GM19043 (cell line): ENCODE data around the gene SLC2A13.
"Not testable (repeated sequence)": the region's sequence is repeated elsewhere in the genome, so short reads cannot be mapped to it uniquely, and the experiment has no call there.

Experiments used
- ATAC-seq: cut with Tn5 transposase; IDR thresholded peaks from one replicate; pipeline ENCODE4 v1.9.1; 2021; ENCODE audit warnings: low read depth; ENCODE audit not compliant: unreplicated experiment

The SLC2A13 gene

DNA sequence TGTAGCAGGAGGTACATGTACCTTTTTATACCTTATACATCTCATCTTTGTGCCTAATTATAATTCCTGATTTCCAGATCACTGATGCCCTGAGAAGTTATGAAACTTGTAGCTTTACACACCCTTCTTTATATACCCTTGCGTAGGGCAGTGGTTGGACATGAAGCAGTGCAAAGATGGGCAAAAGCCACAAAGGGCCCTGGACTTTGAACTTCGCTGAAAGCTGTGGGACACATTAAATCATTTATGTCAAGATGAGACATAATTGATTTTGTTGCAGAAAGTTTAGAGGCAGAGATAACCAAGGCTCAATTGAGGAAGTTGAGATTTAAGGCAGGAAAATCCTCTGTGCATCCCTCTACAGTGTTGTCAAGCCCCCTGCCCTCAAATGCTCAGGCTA is 170.0 kb downstream of the SLC2A13 start:
- no peak for ATAC-seq

DNA sequence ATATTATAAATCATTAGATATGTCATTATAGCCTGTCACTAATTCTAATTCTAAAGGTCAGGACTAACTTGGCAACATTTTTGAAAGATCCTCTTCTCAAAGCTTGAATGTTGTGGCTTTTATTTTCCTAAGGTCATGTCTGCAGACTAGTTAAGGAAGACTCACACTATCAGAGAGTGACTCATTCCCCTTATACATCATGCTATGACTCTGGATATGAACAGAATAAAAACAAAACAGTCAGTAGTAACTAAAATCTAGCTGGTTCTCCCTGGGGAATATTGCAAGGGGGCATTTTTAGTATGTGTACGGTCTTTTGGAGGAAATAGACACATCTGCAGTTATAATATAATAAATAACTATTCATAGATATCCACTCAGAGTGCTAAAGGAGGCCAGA is 170.6 kb downstream of the SLC2A13 start:
- no peak for ATAC-seq

DNA sequence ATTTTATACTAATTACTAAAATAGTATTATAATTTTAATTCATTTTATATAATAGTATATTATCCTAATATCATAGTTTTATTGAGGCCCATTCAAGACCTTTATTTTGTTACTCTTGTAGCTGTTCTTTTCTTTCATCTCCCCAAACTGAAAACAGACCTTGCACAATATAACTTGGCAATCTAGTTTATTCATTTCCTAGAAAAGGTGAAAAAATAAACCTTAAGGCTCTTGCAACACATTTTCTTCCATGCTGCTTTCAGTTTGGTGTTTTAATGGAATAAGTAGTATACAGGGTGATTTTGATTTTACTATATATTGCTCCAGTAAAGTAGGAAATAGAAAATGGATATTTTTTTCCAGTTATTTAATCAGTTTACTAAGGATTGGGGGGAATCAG is 174.0 kb downstream of the SLC2A13 start:
- ATAC-seq, result no peak

DNA sequence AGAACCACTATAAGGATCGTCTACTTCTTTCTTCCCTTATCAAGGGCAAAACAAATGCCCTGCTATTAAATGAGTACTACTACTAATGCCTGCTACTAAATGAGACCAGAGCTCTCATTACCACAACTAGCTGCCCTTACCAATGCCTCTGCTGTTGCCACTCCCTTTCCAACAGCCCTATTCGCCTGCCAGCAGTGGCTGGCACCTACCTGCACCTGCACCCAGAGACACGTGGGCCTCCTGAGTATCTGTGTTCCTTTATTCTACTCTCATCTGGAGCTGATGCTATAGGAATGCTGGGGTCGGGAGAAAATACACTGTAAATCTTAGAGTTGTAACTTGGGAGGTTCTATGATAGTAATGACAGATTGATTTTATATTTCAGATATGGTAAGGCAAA is 174.7 kb downstream of the SLC2A13 start:
- ATAC-seq, result no peak

DNA sequence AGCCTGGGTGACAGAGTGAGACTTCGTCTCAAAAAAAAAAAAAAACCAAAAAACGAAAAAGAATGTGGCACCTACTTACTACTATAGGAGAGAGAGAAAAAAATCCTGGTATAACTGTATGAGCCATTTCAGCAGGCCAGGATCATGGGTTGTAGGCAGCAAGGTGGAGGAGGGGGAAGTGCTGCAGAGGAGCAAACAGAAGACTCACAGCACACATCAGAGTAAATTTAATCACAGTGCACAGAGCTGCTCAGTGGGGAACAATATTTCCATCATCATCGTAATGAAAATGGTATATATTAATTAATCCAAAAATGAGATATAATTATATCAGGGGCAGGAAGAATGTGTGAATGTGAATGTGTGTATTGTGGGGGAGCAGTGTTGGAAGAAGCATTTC is 175.8 kb downstream of the SLC2A13 start:
- no peak for ATAC-seq

DNA sequence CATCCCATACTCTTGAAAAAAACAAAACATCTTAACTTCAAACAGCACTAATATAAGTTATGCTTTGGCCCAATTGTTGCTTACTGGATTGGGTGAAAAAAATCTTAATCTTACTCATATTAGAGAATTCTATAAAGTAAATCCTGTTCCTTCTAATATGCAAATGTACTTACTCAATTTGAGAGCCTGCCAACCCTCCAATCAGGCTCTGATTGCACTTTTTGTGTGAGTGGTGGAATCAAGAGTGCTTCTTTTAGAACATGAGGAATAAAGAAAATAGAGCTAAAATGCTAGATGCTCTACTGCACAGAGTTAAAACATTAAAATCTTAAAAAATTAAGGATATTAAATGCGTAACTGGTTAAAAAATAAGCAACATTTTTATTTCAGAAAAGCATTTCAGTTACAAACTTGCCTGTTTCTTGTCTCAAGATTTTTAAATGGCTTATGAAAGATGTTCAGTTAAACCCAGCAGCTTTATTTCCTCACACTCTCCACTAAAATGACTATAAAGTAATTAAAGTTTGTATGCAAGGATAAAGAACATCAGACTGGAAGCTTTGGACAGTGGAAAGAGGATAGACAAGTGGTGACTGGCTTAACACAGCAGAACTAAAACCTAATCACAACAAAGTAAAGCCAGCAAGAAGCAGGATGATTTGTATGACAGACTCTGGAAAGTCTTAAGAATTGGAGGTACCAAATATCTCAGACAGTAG is 177.5 kb downstream of the SLC2A13 start:
- ATAC-seq, result no peak

DNA sequence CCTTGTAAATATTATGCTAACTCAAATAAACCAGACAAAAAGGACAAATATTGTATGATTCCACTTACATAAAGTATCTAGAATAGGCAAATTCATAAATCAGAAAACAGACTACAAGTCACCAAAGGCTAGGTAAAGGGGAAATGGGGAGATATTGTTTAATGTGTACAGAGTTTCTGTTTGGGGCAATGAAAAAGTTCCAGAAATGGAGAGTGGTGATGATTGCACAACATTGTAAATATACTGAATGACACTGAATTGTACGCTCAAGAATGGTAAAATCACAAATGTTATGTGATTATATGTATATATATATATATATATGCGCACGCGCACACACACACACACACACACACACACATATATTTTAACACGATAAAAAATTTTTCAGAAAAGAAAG is 182.5 kb downstream of the SLC2A13 start:
- ATAC-seq, result no peak

DNA sequence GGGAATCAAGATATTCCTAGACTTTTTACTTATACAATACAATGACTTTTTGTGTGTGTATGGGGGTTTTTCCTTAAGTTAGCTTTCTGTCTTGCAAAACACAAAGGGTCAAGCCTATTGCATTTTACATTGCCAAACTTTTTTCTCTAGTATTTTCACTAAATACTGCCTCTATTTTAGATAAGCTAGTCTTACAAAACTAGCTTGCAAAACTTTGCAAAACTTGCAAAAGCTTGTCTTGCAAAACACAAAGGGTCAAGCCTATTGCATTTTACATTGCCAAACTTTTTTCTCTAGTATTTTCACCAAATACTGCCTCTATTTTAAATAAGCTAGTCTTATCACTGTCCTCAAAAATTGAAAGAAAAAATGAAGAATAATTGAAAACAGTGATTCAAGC is 183.3 kb downstream of the SLC2A13 start:
- ATAC-seq, result not testable (repeated sequence)

DNA sequence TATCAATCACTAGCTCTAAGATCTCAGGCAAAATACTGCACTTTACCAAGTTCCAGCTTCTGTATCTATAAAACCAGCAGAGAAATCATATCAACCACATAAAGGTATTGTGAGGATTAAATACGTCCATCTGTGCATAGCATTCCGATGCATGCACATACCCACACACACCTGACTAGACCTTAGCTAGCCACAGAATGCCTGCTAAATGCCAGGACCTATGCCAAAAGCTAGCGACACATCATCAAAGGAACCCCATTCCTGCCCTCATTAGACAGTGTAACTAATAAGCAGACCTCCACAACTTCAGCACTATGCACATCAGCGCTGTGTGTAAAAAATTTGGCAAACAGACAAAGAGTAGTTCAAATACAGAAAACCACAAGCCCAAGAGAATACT is 185.2 kb downstream of the SLC2A13 start:
- ATAC-seq, result no peak

DNA sequence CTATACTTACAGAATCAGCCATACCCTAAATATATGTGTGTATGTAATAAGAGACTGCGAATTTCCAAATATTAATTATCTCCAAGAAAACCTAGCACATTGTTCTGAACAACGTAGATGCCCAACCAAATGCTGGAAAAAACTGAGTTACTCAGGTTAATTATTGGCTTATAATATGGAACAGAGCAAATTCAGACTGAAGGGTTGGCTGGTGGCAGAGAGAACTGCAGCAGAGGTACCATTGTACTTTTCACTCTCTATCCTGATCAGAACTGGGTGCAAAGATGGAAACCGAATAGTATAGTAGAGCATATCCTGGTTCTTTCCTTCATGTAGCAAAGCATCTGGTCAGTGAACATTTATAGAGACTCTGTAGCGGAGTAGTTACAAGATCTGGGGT is 185.7 kb downstream of the SLC2A13 start:
- no peak for ATAC-seq

DNA sequence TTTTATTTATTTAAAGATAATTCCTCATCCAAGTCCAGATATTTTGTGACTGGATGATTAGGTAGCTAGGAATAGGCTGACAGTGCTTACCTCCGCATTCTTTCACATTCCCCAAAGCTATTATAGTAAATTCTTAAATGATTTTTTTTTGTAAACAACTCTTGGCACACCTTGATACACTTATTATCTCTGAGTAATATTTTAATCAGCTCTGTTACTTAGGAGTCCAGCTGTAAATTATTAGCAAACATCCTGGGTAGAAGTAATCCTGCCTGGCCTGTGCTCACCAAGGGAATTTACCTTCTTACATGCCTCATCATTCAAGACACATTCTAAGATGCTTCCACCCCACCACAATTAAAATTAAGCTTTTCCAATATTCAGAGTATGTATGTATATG is 186.1 kb downstream of the SLC2A13 start:
- ATAC-seq, result no peak

DNA sequence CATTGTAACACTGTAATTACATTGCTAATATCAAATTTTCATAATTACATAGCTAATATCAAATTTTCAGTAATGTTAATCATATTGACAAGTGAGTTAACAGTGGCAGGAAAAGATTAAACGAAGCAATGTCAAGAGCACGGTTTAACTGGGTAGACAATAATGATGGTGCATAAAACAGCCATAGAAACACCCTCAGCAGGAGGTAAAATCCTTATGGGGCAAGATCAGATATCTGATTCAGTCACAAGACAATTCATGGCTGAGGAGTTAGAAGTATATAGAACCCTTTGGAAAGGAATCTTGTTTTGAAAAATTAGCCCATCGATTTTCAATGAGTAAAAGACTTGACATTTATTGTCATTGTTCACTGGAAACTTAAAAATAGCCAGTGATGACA is 190.6 kb downstream of the SLC2A13 start:
- ATAC-seq, result no peak

DNA sequence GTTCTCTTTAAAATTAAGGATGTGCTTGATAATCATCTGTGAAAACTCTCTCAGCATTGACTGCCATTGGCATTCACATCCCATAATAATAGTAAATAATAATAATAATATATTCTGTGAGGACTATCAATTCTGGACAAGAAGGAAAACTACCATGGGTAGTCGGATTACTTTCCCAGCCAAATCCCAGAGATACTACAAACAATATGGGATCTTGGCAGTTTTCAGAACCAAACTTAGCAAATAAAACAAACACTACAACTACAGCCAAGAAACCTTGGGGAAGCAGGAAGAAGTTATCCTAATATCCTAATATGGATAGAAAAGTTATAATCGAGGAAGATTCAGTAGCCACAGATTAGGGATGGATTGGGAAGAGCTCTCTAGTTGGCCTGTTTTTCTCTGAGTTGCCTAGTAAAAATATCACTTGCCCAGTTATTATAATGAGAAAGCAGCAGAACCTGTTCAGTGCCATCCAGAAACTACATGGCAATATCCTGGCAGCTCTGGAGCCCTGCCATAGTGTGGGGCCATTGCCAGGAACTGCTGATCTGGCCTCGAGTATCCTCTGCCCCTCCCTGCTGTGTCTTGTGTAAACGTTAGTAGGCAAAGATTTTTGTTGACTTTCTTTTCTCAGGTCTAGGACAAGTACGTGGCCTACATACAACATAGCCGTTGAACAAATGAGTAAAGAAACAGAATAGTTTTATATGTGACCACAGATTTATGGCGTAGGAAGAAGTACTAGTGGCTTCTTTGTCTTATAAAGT is 193.5 kb downstream of the SLC2A13 start:
- ATAC-seq, result no peak

DNA sequence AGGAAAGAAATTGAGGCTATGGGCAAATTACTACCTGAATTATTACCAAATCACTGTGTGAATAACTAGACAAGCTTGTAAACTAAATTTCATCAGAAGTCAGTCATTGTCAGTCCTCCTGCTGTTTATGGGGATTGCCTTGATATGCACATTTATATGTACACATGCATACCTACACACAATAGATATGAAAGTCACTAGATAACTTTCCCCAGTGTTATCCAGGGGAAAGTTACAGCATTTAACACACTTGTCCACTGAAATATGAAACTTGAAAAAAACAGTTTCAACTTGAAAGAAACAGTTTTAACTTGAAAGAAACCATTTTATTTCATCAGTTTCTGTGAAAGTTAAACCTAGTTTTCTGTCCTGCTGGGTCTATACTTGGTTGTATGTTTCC is 199.6 kb downstream of the SLC2A13 start:
- no peak for ATAC-seq

DNA sequence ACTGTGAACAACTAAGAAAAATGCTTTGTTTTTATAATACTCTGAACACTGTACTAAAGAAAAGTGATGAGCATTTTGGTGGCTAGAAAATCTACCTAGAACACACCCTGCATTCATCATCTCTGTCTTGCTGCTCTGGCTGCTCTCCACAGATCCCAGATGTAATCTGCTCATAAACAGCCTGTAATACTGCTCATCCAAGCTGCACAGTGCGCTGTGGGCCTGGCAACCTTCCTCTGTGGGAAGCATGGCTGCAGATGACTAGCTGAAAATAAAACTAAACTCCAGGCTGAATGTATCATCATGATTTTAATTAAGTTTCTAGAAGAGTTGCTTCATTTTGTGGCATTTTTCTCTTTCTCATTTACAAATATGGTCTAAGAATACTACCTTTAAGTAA is 200.7 kb downstream of the SLC2A13 start:
- no peak for ATAC-seq

DNA sequence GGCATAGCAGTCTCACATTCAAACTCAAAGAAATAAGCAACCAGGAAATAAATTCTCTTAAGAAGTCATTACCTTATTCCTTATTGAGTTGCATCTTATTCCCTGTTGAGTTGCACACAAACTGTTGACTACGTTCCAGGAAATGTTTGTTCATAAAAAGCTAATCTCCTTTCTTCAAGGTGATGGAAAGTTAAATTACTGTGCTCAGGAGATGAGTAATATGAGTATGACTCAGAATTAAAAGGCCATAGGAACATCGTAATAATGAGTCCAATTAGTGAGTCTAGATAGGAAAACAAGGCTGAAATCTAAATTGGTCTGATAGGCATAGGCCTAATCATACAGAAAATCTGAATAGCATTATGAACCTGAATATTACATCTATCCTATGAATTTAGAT is 203.1 kb downstream of the SLC2A13 start:
- ATAC-seq, result no peak

DNA sequence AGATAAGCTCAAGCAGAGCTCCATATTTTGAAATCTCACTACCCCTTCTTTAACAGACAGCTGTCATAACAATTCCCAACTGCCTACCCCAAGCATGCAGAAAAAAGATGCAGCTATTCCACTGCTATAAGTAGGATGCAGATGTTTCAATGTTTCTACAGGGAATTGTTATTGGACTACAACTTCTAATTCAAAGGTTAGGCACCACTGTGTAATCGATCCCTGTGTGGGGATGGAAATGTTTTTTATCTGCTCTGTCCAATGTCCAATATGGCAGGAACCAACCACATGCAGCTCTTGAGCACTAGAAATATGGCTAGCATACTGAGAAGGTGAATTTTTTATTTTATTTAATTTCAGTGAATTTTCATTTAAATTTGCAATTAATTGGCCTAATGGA is 208.6 kb downstream of the SLC2A13 start:
- no peak for ATAC-seq

DNA sequence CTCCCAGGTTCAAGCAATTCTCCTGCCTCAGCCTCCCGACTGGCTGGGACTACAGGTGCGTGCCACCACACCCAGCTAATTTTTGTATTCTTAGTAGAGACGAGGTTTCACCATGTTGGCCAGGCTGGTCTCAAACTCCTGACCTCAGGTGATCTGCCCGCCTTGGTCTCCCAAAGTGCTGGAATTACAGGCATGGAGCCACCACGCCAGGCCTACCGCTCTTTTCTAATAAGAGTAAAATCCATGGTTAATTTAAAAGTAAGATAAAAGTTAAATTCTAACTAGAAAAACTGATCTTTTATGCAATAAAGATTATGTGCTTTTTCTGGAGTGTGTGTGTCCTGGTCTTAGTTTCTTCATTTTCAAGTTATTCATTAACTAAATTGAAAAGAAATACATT is 212.5 kb downstream of the SLC2A13 start:
- not testable (repeated sequence) for ATAC-seq

DNA sequence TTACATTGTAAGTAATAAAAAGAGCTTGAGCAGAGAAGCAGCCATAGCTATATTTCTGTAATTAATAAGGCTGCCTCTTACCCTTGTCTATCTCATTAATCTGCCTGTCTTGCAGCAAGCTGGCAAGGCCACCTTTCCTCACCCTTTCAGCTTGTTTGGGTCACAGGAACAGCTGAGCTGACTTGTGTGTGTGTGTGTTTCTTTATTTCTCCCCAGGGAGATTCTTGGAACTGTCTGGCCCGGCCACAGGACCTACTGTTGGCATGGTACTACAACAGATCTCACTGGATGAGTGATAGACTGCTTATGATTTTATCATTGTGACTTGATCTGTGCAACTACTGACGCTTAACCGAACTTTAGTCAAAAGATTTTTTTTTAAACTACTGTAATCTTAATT is 213.7 kb downstream of the SLC2A13 start:
- ATAC-seq, result no peak

DNA sequence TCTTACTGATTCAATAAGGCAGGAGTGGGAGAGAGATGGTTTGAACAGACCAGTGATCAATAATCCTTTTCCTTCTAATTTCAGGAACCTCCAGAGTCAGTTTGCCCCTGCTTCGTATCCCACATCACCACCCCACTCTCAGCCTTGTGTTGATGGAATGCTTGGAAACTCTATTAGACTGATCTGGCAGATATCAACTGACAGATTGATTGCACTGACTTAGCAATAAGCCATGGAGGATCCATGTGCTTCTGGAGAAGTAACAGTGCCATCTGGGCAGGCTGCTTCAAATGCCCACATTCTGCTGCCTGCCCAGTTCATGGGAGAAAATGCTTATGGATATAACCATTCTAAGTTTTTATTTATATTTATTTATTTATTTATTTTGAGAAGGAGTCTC is 218.0 kb downstream of the SLC2A13 start:
- no peak for ATAC-seq

DNA sequence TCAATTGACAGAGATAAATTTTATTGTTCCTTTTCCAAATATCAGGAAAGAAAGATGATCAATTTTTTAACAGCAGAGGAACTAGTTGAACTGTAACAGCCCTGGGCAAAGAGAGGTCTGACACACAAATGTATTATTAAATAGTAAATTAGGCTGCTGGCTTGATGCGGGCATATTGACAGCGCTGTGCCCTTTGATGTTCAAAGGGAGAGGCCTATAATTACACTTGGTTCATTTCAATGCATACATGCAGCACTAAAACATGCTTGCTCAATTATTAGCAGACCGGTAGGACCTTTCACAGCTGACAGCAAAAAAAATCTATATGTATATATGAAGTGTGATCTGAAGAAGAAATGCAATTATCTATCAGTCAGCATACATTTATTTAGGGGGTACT is 219.8 kb downstream of the SLC2A13 start:
- ATAC-seq, result no peak

DNA sequence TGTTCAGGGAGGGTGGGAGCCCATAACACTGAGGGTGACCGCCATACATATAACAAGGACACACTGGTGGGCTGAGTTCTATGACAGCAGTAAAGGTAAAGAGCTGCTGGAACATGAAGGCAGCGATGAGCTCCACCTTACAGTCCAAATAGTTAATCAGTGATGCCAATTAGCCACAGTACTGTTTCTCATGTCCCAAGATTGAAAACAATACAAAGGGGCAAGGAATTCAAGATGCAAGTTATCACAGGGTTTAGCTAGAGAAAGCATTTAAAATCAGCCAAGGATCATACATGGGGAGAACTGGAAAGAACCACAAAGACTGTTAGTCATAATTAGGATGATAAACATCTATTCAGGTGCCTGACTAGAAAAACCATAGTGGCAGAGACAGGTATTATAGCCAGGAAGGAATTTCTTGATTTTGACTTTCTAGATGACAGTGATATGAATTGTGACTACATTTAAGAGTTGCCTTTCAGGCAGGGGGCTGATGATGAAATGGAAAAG is 221.2 kb downstream of the SLC2A13 start:
- no peak for ATAC-seq
